SW480 (cell line): ENCODE measurements around the gene NRSN1.
"Not testable (repeated sequence)": the region's sequence is repeated elsewhere in the genome, so short reads cannot be mapped to it uniquely, and the experiment has no call there.

Source experiments
- DNase-seq: peaks from one replicate; pipeline ENCODE4 v3.0.0-alpha.2; 2016; ENCODE audit warnings: low spot score

Gene NRSN1

DNA sequence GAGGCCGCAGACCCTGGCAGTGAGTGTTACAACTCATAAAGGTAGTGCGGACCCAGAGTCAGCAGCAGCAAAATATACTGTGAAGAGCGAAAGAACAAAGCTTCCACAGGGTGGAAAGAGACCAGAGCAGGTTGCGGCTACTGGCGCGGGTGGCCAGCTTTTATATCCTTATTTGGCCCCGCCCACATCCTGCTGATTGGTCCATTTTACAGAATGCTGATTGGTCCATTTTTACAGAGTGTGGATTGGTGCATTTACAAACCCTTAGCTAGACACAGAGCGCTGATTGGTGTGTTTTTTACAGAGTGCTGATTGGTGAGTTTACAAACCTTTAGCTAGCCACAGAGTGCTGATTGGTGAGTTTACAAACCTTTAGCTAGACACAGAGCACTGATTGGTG, 16.7 kb downstream of the NRSN1 start:
- DNase-seq: not testable (repeated sequence)

- no peak for DNase-seq
Observed at GRCh38 chr6:24145690-24146131, 19.7 kb downstream of the NRSN1 start.

- no peak for DNase-seq
Observed at GRCh38 chr6:24146871-24147270, 20.9 kb downstream of the NRSN1 start.

DNA sequence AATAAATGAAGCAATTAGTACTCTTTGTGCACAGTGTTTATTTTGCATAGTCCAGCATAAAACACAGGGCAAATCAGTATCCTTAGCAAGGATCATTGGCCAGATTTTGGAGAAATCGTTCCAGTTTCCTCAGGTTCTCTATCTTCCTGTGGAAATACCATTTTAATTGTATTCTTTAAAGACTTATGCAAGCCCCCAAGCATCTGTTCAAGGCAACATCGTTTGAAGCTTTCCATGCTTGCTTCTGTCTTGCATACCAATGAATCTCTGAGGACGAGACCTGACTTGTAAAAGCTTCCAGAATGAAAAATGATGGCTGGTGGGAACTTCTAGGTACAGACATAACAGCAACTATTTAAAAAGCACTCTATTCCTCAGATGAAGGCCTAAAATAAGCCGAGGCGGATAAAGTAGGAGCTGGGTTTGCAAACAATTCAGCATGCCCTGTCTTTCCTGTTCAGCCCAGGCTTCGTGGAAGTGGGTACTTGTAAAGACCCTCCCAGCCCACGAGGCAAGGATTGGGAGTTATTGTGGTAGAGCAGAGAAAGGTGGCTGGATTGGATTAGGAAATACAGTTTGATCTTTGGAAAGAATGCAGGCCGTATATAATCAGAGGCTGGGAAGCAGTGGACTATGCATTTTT, 21.6 kb downstream of the NRSN1 start:
- no peak for DNase-seq

DNA sequence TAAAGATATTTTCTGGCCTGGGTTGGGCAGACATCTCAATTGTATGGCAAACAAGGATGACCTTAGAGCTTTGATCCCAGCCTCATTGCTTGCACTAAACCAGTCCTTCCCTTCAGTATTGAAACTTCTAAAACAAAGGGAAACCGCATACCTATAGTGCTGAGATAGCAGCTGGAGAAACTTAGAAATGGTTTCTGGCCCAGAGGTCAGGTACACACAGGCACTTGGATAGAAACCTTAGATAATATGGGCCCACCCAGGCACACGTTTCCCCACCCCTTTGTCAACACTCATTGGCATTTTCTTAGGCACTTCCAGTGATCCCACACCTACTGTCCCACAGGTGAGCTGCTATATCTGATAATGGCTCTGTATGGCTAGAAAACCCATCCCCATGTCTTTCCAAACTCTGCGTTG, 22.1 kb downstream of the NRSN1 start:
- no peak for DNase-seq

DNA sequence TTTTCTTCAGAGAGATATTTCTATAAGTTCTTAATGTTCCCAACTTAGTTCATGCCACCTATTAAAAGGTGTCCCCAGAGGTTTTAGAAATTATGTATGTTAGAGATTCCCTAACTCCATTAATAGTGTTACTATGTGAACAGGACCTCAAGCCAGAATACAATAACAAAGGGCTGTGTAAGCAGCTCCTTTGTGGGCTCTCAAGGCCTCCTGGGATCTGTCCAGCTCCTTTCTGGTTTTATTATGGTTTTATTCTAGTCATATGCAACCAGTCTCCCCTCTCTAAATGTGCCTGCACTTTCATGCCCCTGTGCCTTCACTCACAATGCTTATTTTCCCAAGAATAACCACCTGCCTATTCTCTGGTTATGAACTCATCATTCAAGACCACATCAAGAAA, 22.7 kb downstream of the NRSN1 start:
- no peak for DNase-seq

GRCh38 chr6:24149296-24149695, 23.3 kb downstream of the NRSN1 start:
- DNase-seq: no peak

DNA sequence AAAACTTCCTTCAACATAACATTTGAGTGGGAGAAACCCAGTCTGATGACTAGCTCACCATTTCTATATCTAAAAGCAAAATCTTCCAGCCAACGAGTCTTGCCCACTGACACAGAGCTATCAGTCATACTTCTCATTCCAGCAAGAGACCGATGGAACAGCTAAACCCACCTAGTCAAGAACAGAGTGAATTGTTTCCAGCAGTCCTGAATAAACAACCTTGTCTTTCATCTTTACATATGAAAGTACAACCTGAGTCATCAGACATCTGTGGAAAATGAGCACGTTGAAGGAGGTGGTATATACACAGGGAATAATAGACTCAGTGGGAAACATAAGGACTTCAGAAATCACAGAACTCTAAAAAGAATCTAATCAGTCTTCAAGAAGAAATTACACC, 23.8 kb downstream of the NRSN1 start:
- no peak for DNase-seq

- no peak for DNase-seq
Observed at GRCh38 chr6:24152014-24152413, 26.0 kb downstream of the NRSN1 start.

GRCh38 chr6:24154121-24154520, 28.1 kb downstream of the NRSN1 start:
- DNase-seq: no peak

DNA sequence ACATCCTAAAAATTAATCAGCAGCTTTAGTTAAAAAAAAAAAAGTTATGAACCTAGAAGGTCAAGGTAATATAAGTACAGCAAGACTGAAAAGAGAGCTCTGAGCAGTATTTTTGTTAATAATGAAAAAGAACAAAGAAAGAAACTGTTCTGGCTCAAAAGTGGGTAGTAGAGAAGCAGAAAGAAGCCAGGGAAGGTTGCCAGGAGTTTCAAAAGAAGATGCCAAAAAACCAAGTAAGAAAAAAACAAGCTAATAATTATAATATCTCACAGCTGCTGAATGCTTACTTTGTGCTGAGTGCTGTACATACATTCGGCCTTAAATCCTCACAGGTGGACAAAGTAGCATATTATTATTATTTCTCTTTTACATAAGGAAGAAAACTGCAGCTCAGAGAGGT, 31.9 kb downstream of the NRSN1 start:
- no peak for DNase-seq

GRCh38 chr6:24183584-24183983, 57.6 kb downstream of the NRSN1 start:
- no peak for DNase-seq

GRCh38 chr6:24186349-24186748, 60.3 kb downstream of the NRSN1 start:
- DNase-seq: no peak

GRCh38 chr6:24187965-24188577, 62.1 kb downstream of the NRSN1 start:
- no peak for DNase-seq

DNA sequence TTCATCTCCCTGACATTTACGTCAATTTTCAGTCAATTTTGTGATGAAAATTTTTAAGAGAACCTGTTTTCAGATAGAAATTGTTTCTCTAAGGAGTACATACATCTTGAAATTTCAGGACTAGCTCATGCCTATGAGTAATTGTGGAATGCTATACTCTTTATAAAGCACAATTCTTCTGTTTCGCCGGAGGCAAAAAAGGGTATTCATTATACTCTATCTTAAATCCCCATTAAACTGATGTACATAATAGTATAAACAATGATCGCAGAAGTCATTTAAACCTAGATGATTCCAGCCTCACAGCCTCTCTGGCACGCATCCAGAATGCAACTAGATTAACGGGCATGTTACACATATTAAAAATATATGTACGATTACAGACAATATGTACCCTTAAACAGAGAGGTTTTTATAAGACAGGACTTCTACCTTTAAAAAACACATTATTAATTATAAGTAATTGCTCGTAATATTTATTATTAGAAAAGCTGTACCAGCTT, 62.6 kb downstream of the NRSN1 start:
- no peak for DNase-seq

DNA sequence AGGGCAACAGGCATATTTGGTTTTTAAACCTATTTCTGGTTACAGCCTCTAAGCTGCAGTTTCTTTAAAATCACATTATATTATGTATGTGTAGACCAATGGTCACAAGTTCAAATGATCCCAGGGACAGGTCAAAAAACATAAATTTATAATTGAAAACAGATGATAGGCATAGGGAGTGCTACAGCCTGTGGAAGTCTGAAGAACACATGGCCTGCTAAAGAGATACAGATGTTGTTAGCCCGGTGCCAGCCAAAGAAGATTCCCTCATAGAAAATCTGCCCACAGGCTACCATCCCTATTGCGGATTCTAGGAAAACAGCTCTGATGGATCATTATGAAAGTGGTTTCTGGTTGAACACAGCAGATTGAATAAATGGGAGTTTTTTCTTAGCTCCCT, 65.3 kb downstream of the NRSN1 start:
- DNase-seq: no peak

DNA sequence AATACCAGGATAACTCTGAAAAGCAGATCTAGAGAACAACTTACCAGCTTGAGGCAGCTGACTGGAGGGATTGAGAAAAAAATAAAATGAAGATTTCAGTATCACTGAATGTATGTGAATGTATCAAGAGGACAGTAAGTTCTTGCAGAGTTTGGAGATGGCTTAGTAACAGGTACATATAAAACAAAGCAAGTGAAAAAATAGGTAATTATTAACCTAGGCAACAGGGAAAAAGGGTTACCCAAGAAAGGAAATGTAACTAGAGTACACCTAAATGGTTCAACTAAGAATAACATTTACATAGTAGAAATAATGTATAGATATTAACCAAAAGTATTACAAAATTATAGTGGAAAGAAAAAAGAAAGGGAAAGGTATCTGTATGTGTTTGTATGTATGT, 67.3 kb downstream of the NRSN1 start:
- DNase-seq: no peak

- no peak for DNase-seq
Observed at GRCh38 chr6:24194978-24195700, 69.1 kb downstream of the NRSN1 start.

- DNase-seq: no peak
Observed at GRCh38 chr6:24195836-24196597, 70.0 kb downstream of the NRSN1 start.
